CD14-positive monocyte (primary cell): ENCODE measurements around the gene PDE7B. TPM values are rescaled to one million over a fixed set of nuclear protein-coding genes. Genes with fewer than 3 reads are reported as not detected.
A peak's percentile ranks its signal among the peaks of the same experiment; 100 is the strongest.

Experiments used
- DNase-seq, 3 donors: peaks; one replicate each; pipeline ENCODE4 v3.0.0-alpha.2; 2011 to 2022
- H2AFZ ChIP-seq: 2 replicates; pipeline ENCODE4 v1.6.0; 2012; ENCODE audit warnings: mild to moderate bottlenecking, low read depth, low read length, inconsistent platforms; ENCODE audit not compliant: insufficient read depth, poor library complexity, severe bottlenecking
- H3K27ac ChIP-seq, 2 donors: 1 replicate in 1 of 2; 2 replicates in 1 of 2; pipeline ENCODE4 v1.5.1; 2012 to 2013; ENCODE audit warnings: low read length in 2 of 2, control low read depth in 1 of 2, inconsistent platforms in 1 of 2, low read depth in 1 of 2, mild to moderate bottlenecking in 1 of 2
- H3K27me3 ChIP-seq, 2 donors: one replicate each; pipeline versions ENCODE4 v1.6.0 to v1.6.1; 2011 to 2013; ENCODE audit warnings: low read length in 2 of 2; ENCODE audit not compliant: control insufficient read depth in 2 of 2, insufficient read depth in 2 of 2
- H3K36me3 ChIP-seq, 2 donors: replicated peaks in 1 of 2; 1 replicate in 1 of 2; 2 replicates in 1 of 2; pipeline versions ENCODE4 v1.5.1 to v1.6.1; 2012 to 2013; ENCODE audit warnings: low read length in 2 of 2, control low read depth in 1 of 2, inconsistent platforms in 1 of 2, mild to moderate bottlenecking in 1 of 2; ENCODE audit not compliant: insufficient read depth in 2 of 2, control insufficient read depth in 1 of 2
- H3K4me1 ChIP-seq, 2 donors: 1 replicate in 1 of 2; 2 replicates in 1 of 2; pipeline versions ENCODE4 v1.5.1 to v1.6.1; 2012 to 2013; ENCODE audit warnings: low read length in 2 of 2, control low read depth in 1 of 2, inconsistent platforms in 1 of 2, mild to moderate bottlenecking in 1 of 2, moderate library complexity in 1 of 2; ENCODE audit not compliant: insufficient read depth in 2 of 2, control insufficient read depth in 1 of 2
- H3K4me2 ChIP-seq: replicated peaks from 2 replicates; pipeline ENCODE3; 2012; ENCODE audit warnings: low read length, moderate library complexity, mild to moderate bottlenecking; ENCODE audit not compliant: poor library complexity, severe bottlenecking; ENCODE audit errors: extremely low read depth
- H3K4me3 ChIP-seq, 3 experiments: fragments of 200-600 bp in 1 of 3; sonication (generic) in 1 of 3; replicated peaks in 1 of 3; 1 replicate in 2 of 3; 2 replicates in 1 of 3; pipeline ENCODE4 v1.5.1; 2011 to 2013; ENCODE audit warnings: low read length in 3 of 3, mild to moderate bottlenecking in 3 of 3, control low read depth in 2 of 3, low read depth in 2 of 3, inconsistent platforms in 1 of 3, moderate library complexity in 1 of 3
- H3K79me2 ChIP-seq: 2 replicates; pipeline ENCODE4 v1.6.0; 2012; ENCODE audit warnings: mild to moderate bottlenecking, control low read depth, inconsistent platforms, low read length, moderate library complexity; ENCODE audit not compliant: insufficient read depth
- H3K9ac ChIP-seq: 2 replicates; pipeline ENCODE4 v1.6.0; 2017; ENCODE audit warnings: low read length, mild to moderate bottlenecking; ENCODE audit not compliant: insufficient read depth, poor library complexity, severe bottlenecking
- H3K9me3 ChIP-seq, 2 donors: replicated peaks in 1 of 2; 1 replicate in 1 of 2; 2 replicates in 1 of 2; pipeline versions ENCODE4 v1.5.1 to v1.6.1; 2012 to 2013; ENCODE audit warnings: low read length in 2 of 2, control low read depth in 1 of 2; ENCODE audit not compliant: control insufficient read depth in 1 of 2, insufficient read depth in 1 of 2
- H4K20me1 ChIP-seq: 2 replicates; pipeline ENCODE4 v1.6.0; 2012; ENCODE audit warnings: mild to moderate bottlenecking, low read length, control low read depth, moderate library complexity; ENCODE audit not compliant: insufficient read depth
- H3K27ac Mint-ChIP-seq, 7 donors: one replicate each; pipeline ENCODE4 v1.8.0; 2020; ENCODE audit warnings: mild to moderate bottlenecking in 7 of 7, mixed read lengths in 7 of 7, moderate library complexity in 6 of 7, inconsistent platforms in 2 of 7
- H3K27me3 Mint-ChIP-seq, 3 donors: one replicate each; pipeline ENCODE4 v1.8.0; 2021 to 2022; ENCODE audit warnings: low read depth in 3 of 3, mild to moderate bottlenecking in 3 of 3, mixed read lengths in 3 of 3, moderate library complexity in 3 of 3, inconsistent platforms in 1 of 3
- H3K36me3 Mint-ChIP-seq, 2 donors: one replicate each; pipeline ENCODE4 v1.8.0; 2020; ENCODE audit warnings: mixed read lengths in 2 of 2, inconsistent platforms in 1 of 2, mild to moderate bottlenecking in 1 of 2
- H3K4me1 Mint-ChIP-seq: one replicate; pipeline ENCODE4 v1.8.0; 2020; ENCODE audit warnings: mild to moderate bottlenecking, mixed read lengths
- H3K4me3 Mint-ChIP-seq, 2 donors: one replicate each; pipeline ENCODE4 v1.8.0; 2020; ENCODE audit warnings: mild to moderate bottlenecking in 2 of 2, mixed read lengths in 2 of 2, moderate library complexity in 1 of 2
- H3K9me3 Mint-ChIP-seq, 7 donors: one replicate each; pipeline ENCODE4 v1.8.0; 2020 to 2022; ENCODE audit warnings: mixed read lengths in 7 of 7, mild to moderate bottlenecking in 6 of 7, moderate library complexity in 6 of 7, inconsistent platforms in 2 of 7
- CTCF ChIP-seq: fragments of 200-600 bp; IDR thresholded peaks from one replicate; pipeline ENCODE4 v1.8.0; 2022; ENCODE audit warnings: antibody characterized with exemption, mild to moderate bottlenecking
- WGBS: methylation state at CpG from one replicate; pipeline ENCODE4 v1.1.5; 2013; ENCODE audit warnings: missing lambda C conversion rate; ENCODE audit not compliant: insufficient coverage; 5-methylcytosine and 5-hydroxymethylcytosine counted together
- intact Hi-C, 2 donors: fragments of 100-400 bp; cut with micrococcal nuclease; formaldehyde crosslinking; loops; one replicate each; pipeline versions ENCODE4 v1.15.0 to v1.15.1; 2023
- polyA plus RNA-seq, 3 donors: library from polyadenylated mRNA; depleted of rRNA in 1 of 3; unstranded in 2 of 3; stranded (reverse) in 1 of 3; fragments of 300-500 nt in 2 of 3; fragments of >200 nt in 1 of 3; fragmentation: Illumina TruSeq in 2 of 3; gene quantifications; 1 replicate in 2 of 3; 2 replicates in 1 of 3; pipeline ENCODE4 v1.2.3, GENCODE V29; 2012 to 2021

PDE7B gene
- polyA plus RNA-seq, 3 donors = 0.37 to 1.1 (median 0.89) TPM

GRCh38 chr6:136163260-136163659, 311.8 kb downstream of the PDE7B start:
- WGBS = 84% methylated on average over 3 of the region's 3 CpGs
- H3K9ac ChIP-seq = no peak overlapping the region
- Mint-ChIP-seq H3K27ac (no peak overlapping the region), H3K9me3 (peaks cover 8 to 23% (median 15%) of the 10 kb centered on the region in 7 donors), H3K27me3 (no peaks in the 10 kb centered on the region), H3K4me3 (no peak overlapping the region), H3K36me3 (peaks cover 3 to 8% of the 10 kb centered on the region in 2 donors), H3K4me1 (no peaks in the 10 kb centered on the region)
- no peaks in the 10 kb centered on the region for H3K36me3 ChIP-seq
- no peak overlapping the region for H3K4me3 ChIP-seq
- peaks cover 15 to 17% of the 10 kb centered on the region in 2 donors for H3K9me3 ChIP-seq
- H3K4me2 ChIP-seq = no peak overlapping the region
- no peak overlapping the region for H3K27ac ChIP-seq
- TF ChIP-seq CTCF = no peak
- no peak for DNase-seq
- H3K27me3 ChIP-seq = no peaks in the 10 kb centered on the region
- H2AFZ ChIP-seq = no peak overlapping the region
- H4K20me1 ChIP-seq = no peaks in the 10 kb centered on the region
- H3K4me1 ChIP-seq = no peaks in the 10 kb centered on the region
- intact Hi-C loops = no loop called here
- H3K79me2 ChIP-seq = no peaks in the 10 kb centered on the region

DNA sequence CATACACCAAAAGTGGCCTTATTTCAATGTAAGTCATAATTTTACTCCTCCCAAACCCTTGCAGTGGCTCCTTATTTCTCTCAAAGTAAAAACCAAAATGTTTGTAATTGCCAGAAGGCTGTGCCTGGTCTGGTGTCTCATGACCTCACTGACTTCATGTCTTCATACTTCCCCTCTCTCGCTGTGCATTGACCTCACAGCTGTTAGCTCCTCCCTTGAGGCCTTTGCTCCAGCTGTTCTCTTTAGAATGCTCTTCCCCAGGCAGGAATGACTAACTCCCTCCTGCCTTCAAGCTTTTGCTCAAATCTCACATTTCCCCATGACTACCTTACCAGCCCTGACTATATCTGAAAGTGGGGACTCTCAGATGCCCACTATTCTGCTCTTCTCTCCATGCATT, 315.3 kb downstream of the PDE7B start:
- WGBS = 86% methylated on average over 1 of the region's 1 CpG
- Mint-ChIP-seq H3K36me3 (peaks cover 2 to 3% of the 10 kb centered on the region in 2 donors), H3K4me1 (no peaks in the 10 kb centered on the region), H3K27ac (peak overlapping the region in 1 of 7 donors; percentile 54), H3K27me3 (no peaks in the 10 kb centered on the region), H3K9me3 (peaks cover 7 to 19% (median 12%) of the 10 kb centered on the region in 7 donors), H3K4me3 (no peak overlapping the region)
- H3K36me3 ChIP-seq = no peaks in the 10 kb centered on the region
- H3K4me1 ChIP-seq = no peaks in the 10 kb centered on the region
- TF ChIP-seq CTCF = no peak
- H2AFZ ChIP-seq = no peak overlapping the region
- H3K4me3 ChIP-seq = no peak overlapping the region
- H3K27me3 ChIP-seq = no peaks in the 10 kb centered on the region
- H3K9me3 ChIP-seq = peaks cover 11 to 13% of the 10 kb centered on the region in 2 donors
- H4K20me1 ChIP-seq = no peaks in the 10 kb centered on the region
- DNase-seq = no peak
- H3K27ac ChIP-seq = no peak overlapping the region
- H3K4me2 ChIP-seq = no peak overlapping the region
- no peak overlapping the region for H3K9ac ChIP-seq
- intact Hi-C loops = no loop called here
- H3K79me2 ChIP-seq = no peaks in the 10 kb centered on the region
